Aortic smooth muscle cell (primary cell): ENCODE results near the gene ZNF746. TPM values are rescaled to one million over a fixed set of nuclear protein-coding genes. Genes with fewer than 3 reads are reported as not detected.

Experiments
- total RNA-seq: library from RNA; depleted of rRNA; stranded (reverse); fragments of >200 nt; gene quantifications from 2 replicates; pipeline ENCODE4 v1.2.3, GENCODE V29; 2014

Gene ZNF746
- total RNA-seq, result 11.5 and 13.9 TPM in 2 replicates

GRCh38 chr7:149497467-149498261 is at the start of gene ZNF746:
TSS of gene ZNF746 (minus strand) at chr7:149497809. CDS start at chr7:149497536, 273 bp downstream.

GRCh38 chr7:149460493-149461277 is 36.9 kb downstream of the ZNF746 start, which contains the start of gene ZNF777:
TSS of gene ZNF777 (minus strand) at chr7:149461062. CDS start at chr7:149456022, 5,040 bp downstream.

Other genes with a start within 250 kb of the ZNF746 start
- 9.5 and 11.9 TPM in 2 replicates for gene ZNF783, start 235.6 kb downstream of the ZNF746 start, total RNA-seq
- gene ZNF777, start 36.7 kb downstream of the ZNF746 start, total RNA-seq, result 3.4 TPM in 2 replicates